H1 (cell line): Measurements from ENCODE around the gene SIT1. TPM values are rescaled to one million over a fixed set of nuclear protein-coding genes. Genes with fewer than 3 reads are reported as not detected.

Source experiments
- ATF2 ChIP-seq: IDR thresholded peaks from 2 replicates; pipeline ENCODE4 v1.6.1; 2012; ENCODE audit warnings: low read length, inconsistent platforms
- CEBPB ChIP-seq: IDR thresholded peaks from 2 replicates; pipeline ENCODE4 v1.6.1; 2012; ENCODE audit warnings: low read depth, low read length
- CHD2 ChIP-seq: IDR thresholded peaks from 2 replicates; pipeline ENCODE4 v1.6.1; 2012; ENCODE audit warnings: low read length, improper control_type of control experiment
- E2F6 ChIP-seq: IDR thresholded peaks from 2 replicates; pipeline ENCODE4 v1.6.1; 2012; ENCODE audit warnings: inconsistent platforms
- EGR1 ChIP-seq: IDR thresholded peaks from 2 replicates; pipeline ENCODE4 v1.6.1; 2011; ENCODE audit warnings: low read depth, low read length, borderline replicate concordance
- GABPA ChIP-seq: IDR thresholded peaks from 2 replicates; pipeline ENCODE4 v1.6.1; 2011; ENCODE audit warnings: mild to moderate bottlenecking, low read length, moderate library complexity, borderline replicate concordance; ENCODE audit not compliant: insufficient read depth
- JUND ChIP-seq: IDR thresholded peaks from 2 replicates; pipeline ENCODE4 v1.6.1; 2011; ENCODE audit warnings: mild to moderate bottlenecking, improper control_type of control experiment, low read length
- RAD21 ChIP-seq, 2 experiments: IDR thresholded peaks in 1 of 2; conservative IDR thresholded peaks in 1 of 2; 2 replicates each; pipeline ENCODE4 v1.6.1; 2011; ENCODE audit warnings: low read depth in 2 of 2, low read length in 2 of 2, improper control_type of control experiment in 1 of 2, inconsistent platforms in 1 of 2, mild to moderate bottlenecking in 1 of 2, moderate library complexity in 1 of 2
- RFX5 ChIP-seq: IDR thresholded peaks from 2 replicates; pipeline ENCODE4 v1.6.1; 2011; ENCODE audit warnings: low read depth, low read length, improper control_type of control experiment, borderline replicate concordance
- SP4 ChIP-seq: IDR thresholded peaks from 2 replicates; pipeline ENCODE4 v1.6.1; 2012; ENCODE audit warnings: low read length, inconsistent platforms
- polyA plus RNA-seq, 7 experiments: library from polyadenylated mRNA; depleted of rRNA in 3 of 7; stranded (reverse) in 5 of 7; unstranded in 2 of 7; fragments of >200 nt in 5 of 7; fragments of 200-250 nt in 2 of 7; gene quantifications; 1 replicate in 5 of 7; 2 replicates in 1 of 7; 4 replicates in 1 of 7; pipeline versions ENCODE4 v1.2.1 to v1.2.3, GENCODE V29; 2011 to 2013; ENCODE audit warnings: missing spikeins in 2 of 7, mixed read lengths in 2 of 7
- total RNA-seq: library from RNA; stranded (reverse); fragmentation: NEBNext Ultra II Directional; extraction: Animal tissue kit (Norgen Biotek cat#: 25700); gene quantifications from 2 replicates; pipeline ENCODE4 v1.2.1, GENCODE V29; 2021

SIT1 gene
- total and polyA plus RNA-seq, 2 of the 8 experiments (the other 6 are each of a cell fraction or from before 2014, with no cell fraction given), result 8.2 to 12.8 TPM

DNA sequence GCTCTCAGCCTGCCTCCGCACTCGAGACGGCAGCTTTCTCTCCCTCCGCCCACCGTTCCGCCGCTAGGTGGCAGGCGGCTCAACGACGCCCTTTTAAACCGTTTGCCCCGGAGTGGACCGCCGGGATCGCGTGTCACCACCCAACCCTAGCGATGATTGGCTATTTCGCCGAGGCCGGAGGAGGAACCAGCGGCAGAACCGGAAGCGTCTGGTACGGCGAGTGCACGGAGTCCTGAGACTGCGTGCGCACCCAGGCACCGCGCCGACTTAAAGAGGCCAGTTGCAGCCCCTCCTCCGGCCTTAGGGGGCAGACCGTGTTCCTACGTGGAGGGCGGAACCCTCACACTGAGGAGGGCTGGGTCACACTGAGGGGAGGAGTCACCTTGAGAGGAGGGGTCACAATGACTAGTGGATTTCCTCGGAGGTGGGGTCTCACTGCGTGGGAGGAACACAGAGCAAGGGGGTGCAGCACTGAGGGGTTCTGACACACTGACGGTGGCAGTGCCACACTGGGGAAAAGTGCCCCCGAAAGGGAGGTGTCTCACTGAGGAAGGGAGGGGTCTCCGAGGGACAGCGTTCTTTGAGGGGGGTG is 46.6 kb downstream of the SIT1 start (continued):
- TF ChIP-seq GABPA (no peak), CHD2 (no peak), RAD21 (IDR thresholded peaks at IDR 0.05 in 1 of 2, conservative IDR thresholded peaks at IDR 0.05 in 1 of 2; ENCODE audit: low read depth in 2 of 2, low read length in 2 of 2) (peak; percentile 55 to 70), SP4 (peak; percentile 79), RFX5 (no peak), ATF2 (0 out of 2 replicates have a peak, but pooled peaks have one; percentile 18), JUND (no peak; the same call in 1 of the 2 replicates), E2F6 (peak; percentile 87), EGR1 (no peak), CEBPB (no peak)
